Omental fat pad (tissue), 4 donors: ENCODE data around the gene SLC27A2. TPM values are rescaled to one million over a fixed set of nuclear protein-coding genes. Genes with fewer than 3 reads are reported as not detected.

Experiments
- ATAC-seq: fragments of 150-250 bp; one replicate; pipeline ENCODE4 v1.9.1; 2016; ENCODE audit warnings: mild to moderate bottlenecking, moderate library complexity; ENCODE audit not compliant: low FRiP score
- DNase-seq: peaks from one replicate; pipeline ENCODE4 v3.0.0-alpha.2; 2019; ENCODE audit warnings: low spot score
- CTCF ChIP-seq, 3 donors: fragments of 450-650 bp; IDR thresholded peaks; one replicate each; pipeline ENCODE4 v1.5.1; 2016 to 2017; ENCODE audit warnings: antibody characterized with exemption in 3 of 3, mild to moderate bottlenecking in 3 of 3, moderate library complexity in 2 of 3
- small RNA-seq: library from RNA; depleted of rRNA; stranded (forward); fragments of <200 nt; gene quantifications from one replicate; pipeline ENCODE3, GENCODE V24; 2016
- total RNA-seq, 4 donors: library from RNA; depleted of rRNA; stranded (reverse); fragments of >200 nt; gene quantifications; one replicate each; pipeline ENCODE4 v1.1.0, GENCODE V29; 2016

SLC27A2 gene
- total RNA-seq, 4 donors from 2014 or later: 1.6 to 11.4 (median 5.5) TPM

DNA sequence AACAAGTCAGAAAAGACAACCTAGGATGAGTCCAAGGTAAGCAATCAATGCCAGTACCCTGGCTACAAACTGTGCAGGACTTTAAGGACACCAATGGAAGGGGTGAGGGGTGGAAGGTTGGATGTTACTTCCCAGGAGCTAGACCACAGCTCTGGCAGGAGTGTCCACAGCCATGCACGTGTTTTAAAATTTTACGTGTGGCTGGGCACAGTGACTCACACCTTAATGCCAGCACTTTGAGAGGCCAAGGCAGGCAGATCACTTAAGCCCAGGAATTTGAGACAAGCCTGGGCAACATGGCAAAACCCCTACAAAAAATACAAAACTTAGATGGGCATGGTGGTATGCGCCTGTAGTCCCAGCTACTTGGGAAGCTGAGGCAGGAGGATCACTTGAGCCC lies 98.3 kb downstream of the SLC27A2 start:
- no peak for DNase-seq
- ATAC-seq: no peak
- no peak for TF ChIP-seq CTCF (IDR thresholded peaks at IDR 0.05)

GRCh38 chr15:50281427-50281826 lies 99.4 kb downstream of the SLC27A2 start:
- ATAC-seq (no peak), DNase-seq (no peak)
- TF ChIP-seq CTCF (IDR thresholded peaks at IDR 0.05): no peak

Small RNA genes within 50 kb of the gene (small RNA-seq; reads per million reads assigned to genes)
- gene RF00019: not detected

Other genes starting within 250 kb of the SLC27A2 start
- gene ATP8B4, start 63.0 kb upstream of the SLC27A2 start, total RNA-seq: 10 to 100 TPM; 12.1 to 32.3 (median 16.5) TPM
- 1 to 10 TPM in 3 of 4 donors, not detected in 1; 2.4 to 10.0 (median 2.6) TPM for gene HDC, start 83.5 kb downstream of the SLC27A2 start, total RNA-seq
- 10 to 100 TPM; 16.8 to 55.5 (median 30.6) TPM for gene GABPB1, start 173.0 kb downstream of the SLC27A2 start, total RNA-seq
- 10 to 100 TPM; 45.3 to 60.2 (median 50.8) TPM for gene USP8, start 242.2 kb downstream of the SLC27A2 start, total RNA-seq